Measurements from ENCODE around the gene ABCB1.

ABCB1 gene

DNA sequence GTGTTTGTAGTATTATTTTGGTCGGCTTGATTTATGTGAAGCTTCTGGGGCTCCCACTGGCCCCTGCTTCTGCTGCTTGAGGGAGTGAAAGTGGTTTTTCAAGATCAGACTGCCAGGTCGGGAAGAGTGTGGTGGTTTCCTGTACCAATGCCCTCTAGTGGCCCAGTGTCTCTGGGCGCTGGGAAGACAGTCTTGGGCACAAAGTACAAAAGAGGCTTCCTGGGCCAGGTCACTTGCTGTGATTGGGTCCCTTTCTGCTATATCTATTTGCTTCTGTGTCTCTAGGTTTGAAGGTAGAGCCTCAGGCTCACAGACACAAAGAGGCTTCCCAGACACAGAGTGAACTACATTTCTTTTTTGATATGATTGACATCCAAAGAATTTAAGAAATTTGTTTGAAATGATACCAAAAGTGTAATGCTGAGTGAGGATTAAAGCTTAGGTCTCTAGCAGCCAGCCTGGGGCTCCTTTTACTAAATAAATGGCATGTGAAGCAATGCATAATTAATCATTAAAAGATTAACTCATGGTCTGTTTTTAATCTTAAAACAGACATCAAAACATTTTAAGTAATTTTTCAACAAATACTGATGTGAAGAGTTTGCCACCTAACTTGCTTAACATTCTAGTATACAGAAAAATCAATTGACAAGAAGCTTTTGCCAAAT, 36.3 kb downstream of the ABCB1 start:
- H3K9ac ChIP-seq, result no peak overlapping the region
- no peaks in the 10 kb centered on the region for H3K27me3 ChIP-seq
- no peak overlapping the region for H3K27ac ChIP-seq
- H3K4me3 ChIP-seq, result no peak overlapping the region
- no peak for TF ChIP-seq Cebpa-rat (IDR thresholded peaks at IDR 0.05)
- H4K20me1 ChIP-seq, result no peaks in the 10 kb centered on the region
- no peaks in the 10 kb centered on the region for H3K9me3 ChIP-seq (replicated peaks in 1 of 11)
- no peaks in the 10 kb centered on the region for H3K4me1 ChIP-seq
- no peak overlapping the region for H3K4me2 ChIP-seq
- no peaks in the 10 kb centered on the region for H3K36me3 ChIP-seq

DNA sequence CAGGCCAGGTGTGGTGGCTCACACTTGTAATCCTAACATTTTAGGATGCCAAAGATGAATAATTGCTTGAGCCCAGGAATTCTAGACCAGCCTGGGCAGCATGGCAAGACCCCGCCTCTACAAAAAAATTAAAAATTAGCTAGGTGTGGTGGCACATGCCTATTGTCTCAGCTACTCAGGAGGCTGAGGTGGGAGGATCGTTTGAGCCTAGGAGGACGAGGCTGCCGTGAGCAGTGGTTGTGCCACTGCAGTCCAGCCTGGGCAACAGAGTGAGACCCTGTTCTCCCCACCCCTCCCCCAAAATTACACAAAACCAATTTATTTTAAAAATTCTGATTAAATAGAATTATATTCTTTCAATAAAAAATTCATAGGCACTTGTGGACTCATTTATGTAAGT, 39.0 kb downstream of the ABCB1 start:
- Histone ChIP-seq H3K36me3 (no peaks in the 10 kb centered on the region), H3K27ac (no peak overlapping the region), H3K9me3 (replicated peaks in 1 of 11) (no peaks in the 10 kb centered on the region), H3K9ac (no peak overlapping the region), H4K20me1 (no peaks in the 10 kb centered on the region), H3K4me1 (no peaks in the 10 kb centered on the region), H3K27me3 (no peaks in the 10 kb centered on the region), H3K4me2 (no peak overlapping the region), H3K4me3 (no peak overlapping the region)
- TF ChIP-seq Cebpa-rat (IDR thresholded peaks at IDR 0.05), result no peak

DNA sequence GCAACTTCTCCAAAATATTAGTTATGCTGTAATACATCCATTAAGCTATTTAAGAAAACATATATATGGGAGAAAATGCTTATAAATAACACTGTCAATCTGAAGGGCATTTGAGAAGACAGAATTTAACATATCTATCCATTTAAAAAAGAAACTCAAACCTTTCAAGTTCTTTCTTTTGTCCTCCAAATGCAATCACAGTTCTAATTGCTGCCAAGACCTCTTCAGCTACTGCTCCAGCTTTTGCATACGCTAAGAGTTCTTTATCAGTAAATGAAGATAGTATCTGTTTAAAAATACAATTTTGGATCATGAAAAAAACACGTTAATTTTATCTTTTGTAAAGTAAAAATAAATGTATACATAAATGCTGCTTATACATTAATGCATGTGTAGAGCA, 39.6 kb downstream of the ABCB1 start:
- H3K9ac ChIP-seq, result no peak overlapping the region
- no peaks in the 10 kb centered on the region for H3K36me3 ChIP-seq
- no peaks in the 10 kb centered on the region for H3K4me1 ChIP-seq
- no peaks in the 10 kb centered on the region for H3K9me3 ChIP-seq (replicated peaks in 1 of 11)
- no peak overlapping the region for H3K4me2 ChIP-seq
- H3K4me3 ChIP-seq, result no peak overlapping the region
- no peak for TF ChIP-seq Cebpa-rat (IDR thresholded peaks at IDR 0.05)
- no peak overlapping the region for H3K27ac ChIP-seq
- H3K27me3 ChIP-seq, result no peaks in the 10 kb centered on the region
- H4K20me1 ChIP-seq, result no peaks in the 10 kb centered on the region

DNA sequence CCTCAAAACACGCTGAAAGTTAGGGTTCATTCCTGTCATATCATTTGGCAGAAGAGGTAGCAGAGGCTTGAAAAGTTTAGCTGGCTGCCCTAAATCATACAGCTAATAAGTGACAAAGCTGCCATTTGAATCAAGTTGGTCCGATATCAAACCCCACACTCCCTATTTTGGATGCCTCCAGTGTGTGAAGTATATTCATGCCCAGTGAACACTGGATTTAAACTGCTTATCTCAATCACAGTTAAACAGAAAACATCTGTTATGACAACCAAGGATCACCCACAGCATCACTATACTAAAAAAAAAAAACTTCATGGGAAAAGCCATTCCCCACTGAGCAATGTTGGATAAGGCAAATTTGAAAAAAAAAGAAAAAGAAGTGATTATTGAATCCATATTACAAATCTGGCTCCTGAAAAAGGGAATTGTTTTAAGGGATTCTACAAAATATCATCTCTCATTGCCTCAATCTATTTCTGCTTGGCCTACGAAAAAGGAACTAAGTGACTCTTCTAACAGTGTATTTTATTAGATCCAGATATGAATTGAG, 48.3 kb downstream of the ABCB1 start:
- no peaks in the 10 kb centered on the region for H3K27me3 ChIP-seq
- H4K20me1 ChIP-seq, result no peaks in the 10 kb centered on the region
- H3K4me1 ChIP-seq, result no peaks in the 10 kb centered on the region
- H3K4me3 ChIP-seq, result no peak overlapping the region
- no peaks in the 10 kb centered on the region for H3K36me3 ChIP-seq
- no peak overlapping the region for H3K9ac ChIP-seq
- TF ChIP-seq Cebpa-rat (IDR thresholded peaks at IDR 0.05), result no peak
- H3K27ac ChIP-seq, result no peak overlapping the region
- no peak overlapping the region for H3K4me2 ChIP-seq
- H3K9me3 ChIP-seq (replicated peaks in 1 of 11), result no peaks in the 10 kb centered on the region

DNA sequence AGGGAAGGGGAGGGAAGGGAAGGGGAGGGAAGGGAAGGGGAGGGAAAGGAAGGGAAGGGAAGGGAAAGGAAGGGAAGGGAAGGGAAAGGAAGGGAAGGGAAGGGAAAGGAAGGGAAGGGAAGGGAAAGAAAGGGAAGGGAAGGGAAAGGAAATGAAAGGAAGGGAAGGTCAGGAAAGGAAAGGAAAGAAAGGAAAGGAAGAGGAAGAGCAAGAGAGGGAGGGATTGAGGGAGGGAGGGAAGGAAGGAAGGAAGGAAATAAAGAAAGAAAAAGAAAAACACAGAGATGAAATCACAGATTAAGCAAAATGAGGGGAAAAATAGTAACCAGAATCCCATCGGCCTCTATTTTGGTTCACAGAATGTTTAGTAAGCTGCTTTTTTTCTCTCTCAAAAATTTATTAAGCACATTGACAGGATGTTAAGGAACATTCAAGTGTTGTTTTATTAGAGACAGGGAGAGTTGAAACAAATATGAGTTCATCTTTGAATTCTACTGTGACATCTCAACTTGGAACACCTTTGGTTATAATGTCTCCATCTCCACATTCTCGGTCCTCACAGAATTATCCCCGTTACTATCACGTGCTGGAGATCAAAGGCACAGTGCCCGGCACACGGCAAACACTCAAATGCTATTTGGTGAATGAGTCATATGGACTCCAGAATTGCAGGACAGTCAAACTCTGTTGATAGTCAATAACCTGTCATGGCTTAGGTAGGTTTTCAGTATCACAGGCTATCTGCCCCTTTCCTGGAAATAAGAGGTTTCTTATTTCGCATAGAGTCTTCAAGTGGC, 52.4 kb downstream of the ABCB1 start:
- no peaks in the 10 kb centered on the region for H3K9me3 ChIP-seq (replicated peaks in 1 of 11)
- H3K9ac ChIP-seq, result no peak overlapping the region
- H3K27ac ChIP-seq, result no peak overlapping the region
- no peak overlapping the region for H3K4me2 ChIP-seq
- no peak overlapping the region for H3K4me3 ChIP-seq
- no peak for TF ChIP-seq Cebpa-rat (IDR thresholded peaks at IDR 0.05)
- H3K36me3 ChIP-seq, result no peaks in the 10 kb centered on the region
- H4K20me1 ChIP-seq, result no peaks in the 10 kb centered on the region
- no peaks in the 10 kb centered on the region for H3K4me1 ChIP-seq
- no peaks in the 10 kb centered on the region for H3K27me3 ChIP-seq

DNA sequence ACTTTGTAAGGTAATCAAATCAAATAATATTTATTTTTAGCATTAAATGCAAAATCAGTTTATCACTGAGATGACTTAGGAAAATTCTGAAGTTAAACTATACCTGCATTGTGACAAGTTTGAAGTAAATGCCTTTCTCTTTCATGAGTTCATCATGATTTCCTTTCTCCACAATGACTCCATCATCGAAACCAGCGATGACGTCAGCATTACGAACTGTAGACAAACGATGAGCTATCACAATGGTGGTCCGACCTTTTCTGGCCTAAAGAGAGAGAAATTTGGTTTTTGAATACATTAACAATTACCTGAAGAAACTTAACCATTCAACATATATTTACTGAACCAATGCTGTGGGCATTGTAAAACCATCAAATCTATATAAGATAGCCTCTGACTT, 54.9 kb downstream of the ABCB1 start:
- Histone ChIP-seq H3K9me3 (replicated peaks in 1 of 11) (no peaks in the 10 kb centered on the region), H3K36me3 (no peaks in the 10 kb centered on the region), H3K9ac (no peak overlapping the region), H3K4me3 (no peak overlapping the region), H3K4me2 (no peak overlapping the region), H3K4me1 (no peaks in the 10 kb centered on the region), H3K27me3 (no peaks in the 10 kb centered on the region), H3K27ac (no peak overlapping the region), H4K20me1 (no peaks in the 10 kb centered on the region)
- TF ChIP-seq Cebpa-rat (IDR thresholded peaks at IDR 0.05), result no peak

DNA sequence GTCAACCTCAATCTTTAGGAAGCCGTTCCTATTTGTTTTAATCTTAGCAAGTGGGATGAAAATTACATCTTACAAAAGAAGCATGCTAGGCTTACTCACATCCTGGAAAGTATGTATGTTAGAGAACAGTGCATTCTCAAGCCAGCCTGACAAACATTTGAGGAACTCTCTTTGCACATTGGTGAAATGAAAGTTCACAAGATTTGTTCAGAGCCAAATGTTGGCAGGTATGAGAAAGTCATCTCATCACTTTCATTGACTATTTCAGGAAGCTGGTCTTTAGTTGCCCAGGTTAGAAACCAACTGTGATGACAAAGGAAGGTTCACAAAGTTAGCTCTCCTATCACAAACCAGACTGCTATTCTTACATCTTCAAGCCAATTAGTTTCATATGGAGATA, 57.1 kb downstream of the ABCB1 start:
- no peak for TF ChIP-seq Cebpa-rat (IDR thresholded peaks at IDR 0.05)

DNA sequence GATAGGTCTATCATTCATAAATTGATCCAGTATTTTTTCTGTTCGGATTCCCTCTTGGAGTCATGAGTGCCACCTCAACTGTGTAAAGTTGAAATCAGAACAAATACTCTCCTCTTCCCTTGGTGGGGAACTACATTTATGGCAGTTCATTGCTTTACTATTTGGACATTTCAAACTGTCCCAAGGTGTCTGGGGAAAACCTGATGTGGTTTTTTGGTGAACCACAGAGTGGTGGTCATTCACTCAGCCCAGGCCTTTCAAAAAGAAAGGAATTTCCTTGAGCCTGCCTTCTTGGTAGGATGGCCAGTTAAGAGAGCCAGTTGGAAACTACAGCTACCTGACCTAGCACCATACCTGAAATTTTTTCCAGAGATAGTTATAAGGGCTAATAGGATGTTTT, 59.0 kb downstream of the ABCB1 start:
- Histone ChIP-seq H3K9ac (no peak overlapping the region), H4K20me1 (no peaks in the 10 kb centered on the region), H3K4me2 (no peak overlapping the region), H3K36me3 (no peaks in the 10 kb centered on the region), H3K27me3 (no peaks in the 10 kb centered on the region), H3K9me3 (replicated peaks in 1 of 11) (no peaks in the 10 kb centered on the region), H3K4me1 (no peaks in the 10 kb centered on the region), H3K4me3 (no peak overlapping the region), H3K27ac (no peak overlapping the region)
- TF ChIP-seq Cebpa-rat (IDR thresholded peaks at IDR 0.05), result no peak

More for the DNA sequence above, 57.1 kb downstream of the ABCB1 start:
- Histone ChIP-seq H3K27me3 (no peaks in the 10 kb centered on the region), H3K4me1 (no peaks in the 10 kb centered on the region), H3K4me3 (no peak overlapping the region), H3K9ac (no peak overlapping the region), H4K20me1 (no peaks in the 10 kb centered on the region), H3K36me3 (no peaks in the 10 kb centered on the region), H3K27ac (no peak overlapping the region), H3K4me2 (no peak overlapping the region), H3K9me3 (replicated peaks in 1 of 11) (no peaks in the 10 kb centered on the region)

DNA sequence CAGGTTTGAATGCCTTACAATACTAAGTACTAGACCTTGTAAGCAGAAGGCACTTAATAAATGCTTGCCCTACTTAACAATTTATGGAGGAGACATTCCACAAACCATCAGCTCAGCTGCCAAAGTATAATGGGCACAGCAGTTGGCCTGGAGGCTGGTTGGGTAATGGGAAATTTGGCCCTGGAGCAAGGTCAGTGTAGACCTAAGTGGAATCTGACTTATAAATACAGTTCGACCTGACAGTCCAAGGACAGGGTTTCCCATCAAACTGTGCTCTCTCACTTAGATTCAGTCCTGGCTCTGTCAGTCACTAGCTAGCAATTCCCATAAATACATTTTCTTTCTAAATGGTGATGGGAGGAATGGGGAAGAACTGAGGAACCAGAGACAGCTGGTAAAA, 62.6 kb downstream of the ABCB1 start:
- Histone ChIP-seq H3K27me3 (no peaks in the 10 kb centered on the region), H3K4me1 (no peaks in the 10 kb centered on the region), H3K4me3 (no peak overlapping the region), H4K20me1 (no peaks in the 10 kb centered on the region), H3K9me3 (replicated peaks in 1 of 11) (no peaks in the 10 kb centered on the region), H3K36me3 (no peaks in the 10 kb centered on the region), H3K27ac (no peak overlapping the region), H3K9ac (no peak overlapping the region), H3K4me2 (no peak overlapping the region)
- no peak for TF ChIP-seq Cebpa-rat (IDR thresholded peaks at IDR 0.05)

DNA sequence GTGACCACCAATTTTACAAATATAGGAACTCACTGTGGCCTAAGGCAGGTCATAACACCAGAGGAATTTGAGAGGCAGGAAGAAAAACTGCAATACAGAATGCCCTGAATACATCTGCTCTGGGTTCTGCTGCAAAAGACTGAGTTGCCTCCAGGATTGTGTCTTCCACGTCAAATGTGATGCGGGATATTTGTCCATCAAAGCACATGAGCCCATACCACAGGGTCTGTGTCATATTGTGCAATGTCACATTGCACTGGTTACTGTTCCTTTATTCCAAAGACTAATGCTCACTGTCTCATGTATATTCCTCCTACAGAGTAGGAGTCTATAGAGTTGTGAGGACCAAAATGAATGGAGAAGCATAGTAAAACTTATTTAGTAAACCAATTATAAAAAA, 66.6 kb downstream of the ABCB1 start:
- Histone ChIP-seq H3K4me2 (no peak overlapping the region), H4K20me1 (no peaks in the 10 kb centered on the region), H3K36me3 (no peaks in the 10 kb centered on the region), H3K27me3 (no peaks in the 10 kb centered on the region), H3K27ac (no peak overlapping the region), H3K4me1 (no peaks in the 10 kb centered on the region), H3K4me3 (no peak overlapping the region), H3K9me3 (replicated peaks in 1 of 11) (no peaks in the 10 kb centered on the region), H3K9ac (no peak overlapping the region)
- peak in 1 of 11 experiments; percentile 27; a peak in 1 of 22 replicates for TF ChIP-seq Cebpa-rat (IDR thresholded peaks at IDR 0.05)

All from BLaER1 treated with 17β-estradiol and CSF1 and Interleukin-3, amounts not matched to agents 10 nM and 100 nM (cell line).